GM18873 (cell line): ENCODE measurements around the gene FOXP4.

Source experiments
- ATAC-seq: cut with Tn5 transposase; IDR thresholded peaks from one replicate; pipeline ENCODE4 v1.9.1; 2021; ENCODE audit warnings: mild to moderate bottlenecking, moderate library complexity, moderate number of reproducible peaks; ENCODE audit not compliant: unreplicated experiment, low FRiP score

The FOXP4 gene

DNA sequence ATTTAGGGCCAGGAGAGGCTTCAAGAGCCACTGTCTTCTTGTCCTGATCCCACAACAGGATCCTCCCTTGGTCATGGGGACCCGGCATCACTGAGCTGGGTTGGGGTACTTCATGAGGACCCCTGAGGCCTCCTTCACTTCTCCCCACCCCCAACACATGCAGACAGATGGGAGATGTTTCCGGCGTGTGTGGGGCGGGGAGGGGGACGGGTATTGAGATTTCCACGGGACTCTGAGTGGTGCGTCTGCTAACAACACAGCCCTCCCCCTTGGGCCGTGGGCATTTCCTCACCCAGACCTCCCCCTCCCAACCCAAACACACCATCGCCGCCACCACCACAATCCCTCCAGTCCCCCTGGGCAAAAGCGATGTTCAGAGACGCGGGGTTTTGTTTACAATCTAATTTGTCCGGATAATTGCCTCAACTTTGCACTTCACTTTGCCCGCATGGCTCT lies 906 bp upstream of the FOXP4 start:
- ATAC-seq, result no peak

DNA sequence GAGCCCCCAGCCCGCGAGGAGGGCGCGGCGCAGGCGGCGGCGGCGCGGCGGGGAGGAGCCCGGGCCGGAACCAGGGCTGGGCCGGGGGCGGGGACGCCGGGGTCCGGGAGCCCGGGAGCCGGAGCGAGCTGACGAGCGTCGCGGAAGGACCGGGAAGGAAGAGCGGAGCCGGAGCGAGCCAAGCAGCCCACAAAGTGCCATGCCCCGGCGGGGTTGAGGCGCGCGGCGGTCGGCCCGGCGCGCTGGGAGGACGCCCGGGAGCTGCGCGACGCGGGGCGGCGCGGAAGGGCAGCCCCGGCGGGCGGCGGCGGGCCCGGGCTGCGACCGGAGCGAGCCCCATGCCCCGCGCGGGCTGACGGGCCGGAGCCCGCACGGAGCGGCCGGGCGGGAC lies 289 bp downstream of the FOXP4 start:
- ATAC-seq, result peak; percentile 24

DNA sequence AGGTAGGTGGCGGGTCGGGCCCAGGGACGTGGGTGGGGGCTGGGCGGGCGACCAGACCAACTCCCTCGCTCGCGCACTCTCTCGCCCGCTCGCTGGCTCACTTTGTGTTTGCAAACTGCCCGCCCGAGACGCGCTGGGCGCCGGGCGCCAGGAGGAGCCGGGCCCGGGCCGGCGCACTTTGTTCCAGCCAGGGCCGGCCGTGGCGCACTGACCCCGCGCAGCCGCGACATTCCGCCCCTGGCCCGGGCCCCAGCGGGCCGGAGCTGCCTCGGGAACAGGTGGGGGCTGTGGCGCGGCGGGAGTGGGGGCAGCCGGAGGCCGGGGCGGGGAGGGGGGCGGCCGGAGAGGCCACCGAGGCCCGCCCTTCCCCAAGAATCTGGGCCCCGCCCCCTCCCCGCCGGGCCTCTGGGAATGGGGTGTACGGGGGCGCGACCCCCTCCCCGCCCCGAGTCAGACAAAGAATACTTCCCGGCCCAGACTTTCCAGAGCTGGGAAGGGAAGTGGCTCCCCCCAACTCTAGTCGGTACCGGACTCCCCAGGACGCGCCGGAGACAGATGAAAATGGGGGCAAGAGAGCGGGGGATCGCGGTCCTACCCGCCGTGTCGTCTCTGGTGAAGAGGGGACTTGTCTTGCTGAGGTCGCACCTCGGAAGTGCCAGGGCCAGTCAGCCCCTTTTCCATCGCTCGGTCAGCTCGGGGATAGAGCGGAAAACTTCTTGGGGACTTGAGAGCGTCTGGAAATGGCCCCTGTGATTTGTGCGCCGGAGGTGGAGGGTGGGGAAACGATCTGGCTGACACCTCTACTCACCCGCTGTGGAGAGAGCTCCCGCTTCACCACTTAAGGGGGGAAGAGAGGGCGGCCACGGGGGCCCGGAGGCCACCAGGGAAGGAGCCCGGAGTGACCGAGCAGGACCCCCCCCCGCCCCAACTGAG lies 951 bp downstream of the FOXP4 start:
- peak; percentile 9 for ATAC-seq

DNA sequence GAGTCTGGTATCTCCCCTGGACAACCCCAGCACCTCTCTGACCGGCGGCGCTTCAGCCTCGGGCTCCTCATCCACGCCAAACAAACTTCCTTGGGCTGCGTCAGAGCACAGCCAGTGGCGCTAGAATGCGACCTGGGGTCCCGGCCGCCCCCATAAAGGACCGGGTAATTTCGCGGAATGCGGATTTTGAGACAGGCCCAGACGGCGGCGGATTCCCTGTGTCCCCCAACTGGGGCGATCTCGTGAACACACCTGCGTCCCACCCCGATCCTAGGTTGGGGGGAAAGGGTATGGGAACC lies 1.6 kb downstream of the FOXP4 start:
- no peak for ATAC-seq

DNA sequence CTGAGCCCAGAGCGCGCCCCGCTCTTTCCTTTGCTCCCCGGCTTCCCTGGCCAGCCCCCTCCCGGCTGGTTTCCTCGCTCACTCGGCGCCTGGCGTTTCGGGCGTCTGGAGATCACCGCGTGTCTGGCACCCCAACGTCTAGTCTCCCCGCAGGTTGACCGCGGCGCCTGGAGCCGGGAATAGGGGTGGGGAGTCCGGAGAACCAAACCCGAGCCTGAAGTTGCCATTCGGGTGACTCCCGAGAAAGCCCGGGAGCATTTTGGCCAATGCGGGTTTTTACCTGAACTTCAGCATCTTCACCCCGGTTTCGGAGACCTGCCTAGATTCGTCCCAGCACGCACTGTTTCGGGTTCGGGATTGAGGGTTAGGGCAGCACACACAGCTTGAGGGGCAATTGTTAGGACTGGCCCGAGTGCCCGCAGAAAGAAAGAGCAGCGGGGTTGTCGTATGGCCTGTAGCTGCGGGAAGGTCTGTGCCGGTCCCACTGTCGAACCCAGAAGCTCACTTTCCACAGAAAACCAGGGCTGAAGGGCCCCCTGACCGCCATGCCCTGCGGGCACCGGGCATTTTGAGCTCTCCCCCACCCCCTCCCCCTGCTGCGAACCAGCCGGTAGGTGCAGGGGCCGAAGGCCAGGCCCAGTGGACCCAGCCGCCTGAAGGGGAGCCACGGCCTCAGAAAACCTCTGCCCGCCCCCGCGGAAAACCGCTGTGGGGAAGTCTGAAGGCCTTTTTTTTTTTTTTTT lies 2.1 kb downstream of the FOXP4 start:
- no peak for ATAC-seq

DNA sequence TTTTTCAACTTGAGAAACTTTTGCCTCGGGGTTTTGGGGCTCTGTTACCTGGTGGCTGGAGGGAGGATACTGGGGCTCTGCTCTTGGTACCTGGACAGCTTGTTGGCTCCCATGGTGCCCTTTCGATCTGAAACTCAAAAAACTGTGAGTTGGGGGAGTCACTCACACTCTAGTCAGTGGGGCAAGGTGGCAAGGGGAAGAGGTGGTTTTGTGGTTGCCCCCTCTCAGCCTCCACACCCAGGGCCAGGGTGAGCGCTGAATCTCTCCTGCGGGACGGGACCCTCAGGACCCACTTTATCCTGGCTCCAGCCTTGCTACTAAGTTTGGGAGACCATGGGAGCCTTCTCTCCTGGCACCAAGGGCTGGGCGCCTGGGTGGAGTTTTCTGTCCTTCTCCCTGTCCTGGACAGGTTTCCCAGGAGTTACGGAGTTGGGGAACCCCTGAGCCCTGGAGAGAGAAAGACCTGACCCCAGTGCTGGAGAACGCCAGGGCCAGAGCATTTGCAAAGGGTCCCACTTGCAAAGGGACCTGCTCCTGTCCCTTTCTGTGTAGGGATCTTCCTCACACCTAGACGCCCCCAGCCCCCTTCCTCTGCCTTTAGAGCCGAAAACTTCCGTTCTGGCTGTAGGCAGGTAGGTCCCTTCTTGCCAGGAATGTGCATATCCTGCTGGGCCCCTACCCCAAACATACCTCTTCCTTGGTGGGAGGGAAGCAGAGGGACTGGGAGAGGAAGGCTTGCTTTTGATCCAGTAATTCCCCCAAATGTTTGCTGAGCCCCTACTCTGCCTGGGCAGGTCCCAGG lies 2.9 kb downstream of the FOXP4 start:
- ATAC-seq, result no peak

DNA sequence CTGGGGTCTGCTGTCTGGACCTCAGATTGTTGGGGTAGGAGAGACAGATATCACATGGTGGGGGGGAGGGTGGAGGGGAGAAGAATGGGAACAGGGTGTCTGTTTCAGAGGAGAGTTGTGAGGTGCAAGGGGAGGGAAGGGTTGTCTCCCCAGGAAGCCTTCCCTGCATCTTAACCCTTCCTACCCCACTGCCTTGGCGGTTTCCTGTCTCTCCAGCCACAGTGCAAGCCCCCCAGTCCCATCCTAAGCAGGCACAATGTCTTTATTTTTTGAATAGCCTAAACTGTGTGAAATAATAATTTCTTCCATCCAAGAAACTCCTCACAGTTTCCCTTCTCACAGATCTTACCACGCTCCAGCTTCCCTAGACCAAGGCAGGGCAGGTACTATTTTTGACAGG lies 3.5 kb downstream of the FOXP4 start:
- ATAC-seq, result no peak

DNA sequence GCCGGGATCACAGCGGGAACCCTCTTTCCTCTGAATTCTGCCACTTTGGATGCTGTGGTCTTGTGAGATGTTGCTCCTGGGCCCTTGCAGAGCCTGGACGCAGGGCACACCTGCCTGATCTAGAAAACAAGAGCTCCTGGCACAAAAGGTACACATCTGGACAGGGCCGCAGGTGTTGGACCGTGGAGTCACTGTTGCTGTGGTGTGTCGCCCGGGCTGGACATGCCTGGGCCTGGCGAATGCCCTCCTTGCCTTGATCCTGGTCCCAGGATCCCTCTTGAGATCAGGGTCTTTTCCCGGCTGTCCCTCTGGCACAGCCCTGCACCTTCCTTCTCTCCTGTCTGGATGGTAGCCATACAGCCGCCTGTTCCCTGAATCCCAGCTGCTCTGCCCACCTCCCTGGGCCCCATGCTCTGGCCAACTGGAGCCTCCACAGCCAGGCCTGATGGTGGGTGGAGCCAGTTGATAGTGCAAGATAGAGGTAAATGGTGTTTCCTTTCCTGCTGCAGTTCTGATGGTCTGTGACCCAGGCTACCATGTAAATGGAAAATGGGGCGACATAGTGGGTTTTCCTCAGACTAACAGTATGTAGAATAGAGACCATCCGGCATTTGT lies 5.0 kb downstream of the FOXP4 start:
- ATAC-seq, result no peak

DNA sequence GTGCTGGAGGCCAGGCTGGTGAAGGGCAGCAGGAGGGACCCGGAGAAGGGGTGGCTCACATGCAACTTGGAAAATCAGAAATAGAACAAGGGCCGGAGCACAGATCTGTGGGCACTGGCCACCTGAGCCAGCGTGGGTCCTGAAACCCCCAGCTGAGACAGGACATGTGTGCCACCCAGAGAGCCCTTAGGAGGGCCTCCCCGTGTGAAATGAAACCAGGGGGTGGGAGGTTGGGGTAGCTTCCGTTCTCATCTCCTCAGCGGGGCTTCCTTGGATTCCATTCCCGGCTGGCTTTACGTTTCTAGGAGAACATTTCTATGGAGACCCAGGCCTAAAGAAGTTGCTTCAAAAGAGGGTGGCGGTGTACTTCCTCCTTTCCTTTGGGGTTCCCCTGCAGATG lies 5.7 kb downstream of the FOXP4 start:
- ATAC-seq, result no peak

DNA sequence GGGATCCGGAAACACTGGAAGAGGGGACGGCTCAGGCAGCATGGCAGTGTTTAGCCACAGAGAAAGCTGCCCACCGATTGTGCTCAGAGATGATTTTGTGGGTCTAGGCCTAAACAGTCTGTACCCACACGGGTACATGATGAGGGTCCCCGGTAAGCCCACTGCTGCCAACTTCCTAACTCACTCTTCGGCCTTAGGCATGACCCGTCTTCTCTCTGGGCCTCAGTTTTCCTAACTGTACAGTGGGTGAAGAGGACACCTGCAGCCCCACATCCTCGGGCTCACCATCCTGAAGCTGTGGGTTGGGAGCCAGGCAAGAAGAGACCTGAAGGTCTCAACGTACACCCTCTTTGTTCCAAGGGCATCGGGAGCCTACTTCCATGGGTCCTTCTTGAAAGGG lies 6.5 kb downstream of the FOXP4 start:
- no peak for ATAC-seq

DNA sequence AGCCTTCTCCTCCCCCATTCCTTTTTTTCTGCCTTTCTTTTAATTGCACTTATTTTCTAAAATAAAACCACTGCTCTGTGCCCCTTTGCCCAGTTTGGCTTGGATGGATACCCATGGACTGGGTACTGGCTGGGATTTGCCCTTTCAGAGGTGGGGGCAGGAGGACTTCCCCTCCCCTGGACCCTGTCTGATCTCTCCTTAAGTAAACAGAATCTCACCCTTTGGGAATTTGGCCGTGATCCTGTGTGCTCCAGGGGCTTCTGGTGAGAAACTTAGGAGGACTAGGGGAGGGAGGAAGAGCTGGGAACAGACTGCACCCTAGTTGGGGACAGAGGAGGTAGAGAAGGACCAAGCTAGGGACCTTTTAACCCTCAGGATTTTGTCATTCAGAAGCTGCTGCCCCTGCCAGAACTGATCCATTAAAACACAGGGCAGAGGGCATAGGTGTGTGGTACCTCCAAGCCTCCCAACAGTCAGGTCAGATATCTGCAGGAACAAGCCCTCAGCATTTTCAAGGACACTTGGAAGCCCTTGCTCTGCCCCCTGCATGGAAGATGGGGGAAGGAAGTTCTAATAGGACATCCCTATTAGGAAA lies 7.3 kb downstream of the FOXP4 start:
- no peak for ATAC-seq

DNA sequence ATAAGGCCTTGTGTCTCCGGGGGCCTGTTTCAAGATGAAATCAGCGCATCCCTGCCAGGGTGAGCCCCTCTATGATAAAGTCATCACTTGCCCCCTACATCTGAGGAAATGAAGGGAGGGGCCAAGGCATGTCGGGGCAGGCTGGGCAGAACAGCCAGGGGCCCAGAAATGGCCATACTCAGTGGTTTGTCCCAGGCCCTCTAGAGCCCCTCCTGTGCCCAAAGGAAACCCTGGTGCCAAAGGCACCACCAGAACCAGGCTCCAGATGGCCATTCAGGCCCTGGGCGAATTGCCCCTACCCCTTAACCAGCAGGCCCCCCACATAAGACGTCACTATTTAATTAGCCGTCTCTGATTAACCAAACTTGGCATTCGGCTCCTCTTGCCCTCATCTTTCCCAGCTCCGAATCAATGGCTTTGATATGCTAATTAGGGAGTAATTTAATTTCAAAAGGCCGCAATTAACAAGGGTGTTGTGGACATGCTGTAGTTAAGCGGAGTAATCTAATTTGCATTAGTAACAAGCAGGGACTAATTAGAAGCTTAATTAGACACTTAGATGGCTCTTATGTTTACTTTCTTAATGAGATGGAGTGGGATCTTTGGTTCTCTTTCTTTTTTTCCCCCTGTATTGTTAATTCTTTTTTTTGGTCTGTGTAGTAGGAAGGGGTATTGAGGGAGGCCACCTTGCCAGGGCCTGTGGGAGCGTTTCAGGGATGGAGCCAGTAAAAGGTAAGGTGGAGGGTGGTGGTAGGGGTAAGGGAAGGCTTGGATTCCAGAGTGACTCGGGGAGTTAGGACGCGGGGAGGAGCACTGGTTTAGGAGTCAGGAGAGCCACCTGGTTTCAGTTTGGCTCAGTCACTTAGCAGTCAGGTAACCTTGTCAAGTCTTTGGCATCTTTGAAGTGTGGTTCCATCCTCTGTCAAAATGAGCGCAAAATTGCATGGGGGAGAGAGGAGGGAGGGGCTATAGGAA lies 9.4 kb downstream of the FOXP4 start:
- ATAC-seq, result no peak

DNA sequence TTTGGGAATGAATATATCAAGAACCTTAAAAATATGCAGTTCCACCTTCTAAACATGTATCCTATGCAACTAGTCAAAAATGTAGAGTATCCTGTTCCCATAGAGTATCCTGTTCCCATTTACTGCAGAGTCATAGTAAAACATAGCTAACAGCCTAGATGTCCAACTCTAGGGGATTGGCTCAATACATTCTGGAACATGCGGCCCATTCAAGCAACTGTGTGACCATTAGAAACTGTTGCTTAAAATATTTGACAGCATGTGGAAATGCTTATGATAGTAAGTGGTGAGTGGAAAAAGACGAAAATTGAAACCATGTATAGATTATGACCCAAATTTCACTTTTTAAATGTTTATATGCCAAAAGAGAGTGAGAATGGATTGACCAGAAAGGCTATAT lies 11.2 kb downstream of the FOXP4 start:
- no peak for ATAC-seq

DNA sequence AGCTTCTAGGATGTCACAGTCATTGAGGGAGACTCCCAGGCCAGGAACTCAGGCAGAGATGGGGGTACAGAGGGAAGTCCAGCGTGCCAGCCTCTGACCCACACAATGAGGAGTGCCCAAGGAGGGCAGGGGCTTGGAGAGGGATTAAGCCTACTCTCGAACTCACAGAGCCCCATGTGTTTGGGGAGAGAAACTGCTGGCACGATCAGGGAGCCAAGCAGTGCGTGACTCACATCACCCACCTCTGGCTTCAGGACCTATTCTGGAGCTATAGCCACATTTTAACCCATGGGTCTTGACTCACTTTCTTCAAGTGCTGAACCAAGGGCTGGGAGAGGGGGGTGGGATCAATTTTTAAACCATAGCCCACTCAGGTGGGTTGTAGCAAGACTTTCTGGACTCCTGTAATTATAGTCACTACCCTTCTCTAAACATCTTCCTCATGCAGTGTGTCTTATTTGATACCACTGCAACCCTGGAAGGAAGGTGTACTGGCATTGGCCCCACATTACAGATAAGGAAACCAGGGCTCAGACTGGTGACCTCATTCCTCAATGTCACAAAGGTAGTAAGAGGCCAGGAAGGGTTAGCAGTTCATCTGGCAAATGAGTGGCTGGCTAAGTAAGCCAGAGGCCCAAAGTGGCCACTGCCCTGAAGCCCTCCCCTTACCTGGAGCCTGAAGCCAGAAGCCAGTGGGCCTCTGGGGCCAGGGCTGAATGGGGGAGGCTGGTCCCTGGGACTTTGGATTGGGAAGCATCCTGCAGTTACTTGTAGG lies 12.0 kb downstream of the FOXP4 start:
- ATAC-seq, result no peak

DNA sequence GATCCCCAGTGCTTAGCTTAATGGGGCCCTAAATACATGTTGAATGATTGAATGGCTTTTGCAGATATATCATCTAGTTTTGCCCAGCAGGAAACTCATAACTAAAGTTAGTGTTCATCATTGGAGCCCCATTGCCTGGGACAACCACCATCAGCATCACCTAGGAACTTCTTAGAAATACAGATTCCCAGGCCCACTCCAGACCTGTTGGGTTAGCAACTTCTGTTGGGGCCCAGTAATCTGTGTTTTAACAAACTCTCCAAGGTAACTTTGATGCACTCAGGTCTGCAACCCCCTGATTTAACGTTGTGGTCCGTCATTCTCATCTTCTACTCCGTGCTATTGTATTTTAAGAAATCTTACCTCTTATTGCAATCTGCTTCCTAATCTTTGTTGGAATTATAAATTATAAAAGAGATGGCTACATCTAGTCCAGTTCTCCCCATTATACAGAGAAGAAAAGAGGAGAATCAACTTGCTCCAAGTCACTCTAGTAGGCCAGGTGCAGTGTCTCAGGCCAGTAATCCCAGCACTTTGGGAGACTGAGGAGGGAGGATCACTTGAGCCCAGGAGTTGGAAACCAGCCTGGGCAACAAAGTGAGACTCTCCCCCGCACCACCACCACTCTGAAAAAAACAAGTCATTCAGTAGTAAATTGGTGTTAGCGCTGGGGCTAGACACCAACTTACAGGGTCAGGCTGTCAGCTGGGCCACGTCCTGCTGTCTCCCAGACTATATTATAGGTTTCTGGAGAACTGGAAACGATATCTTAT lies 13.7 kb downstream of the FOXP4 start:
- ATAC-seq, result no peak

DNA sequence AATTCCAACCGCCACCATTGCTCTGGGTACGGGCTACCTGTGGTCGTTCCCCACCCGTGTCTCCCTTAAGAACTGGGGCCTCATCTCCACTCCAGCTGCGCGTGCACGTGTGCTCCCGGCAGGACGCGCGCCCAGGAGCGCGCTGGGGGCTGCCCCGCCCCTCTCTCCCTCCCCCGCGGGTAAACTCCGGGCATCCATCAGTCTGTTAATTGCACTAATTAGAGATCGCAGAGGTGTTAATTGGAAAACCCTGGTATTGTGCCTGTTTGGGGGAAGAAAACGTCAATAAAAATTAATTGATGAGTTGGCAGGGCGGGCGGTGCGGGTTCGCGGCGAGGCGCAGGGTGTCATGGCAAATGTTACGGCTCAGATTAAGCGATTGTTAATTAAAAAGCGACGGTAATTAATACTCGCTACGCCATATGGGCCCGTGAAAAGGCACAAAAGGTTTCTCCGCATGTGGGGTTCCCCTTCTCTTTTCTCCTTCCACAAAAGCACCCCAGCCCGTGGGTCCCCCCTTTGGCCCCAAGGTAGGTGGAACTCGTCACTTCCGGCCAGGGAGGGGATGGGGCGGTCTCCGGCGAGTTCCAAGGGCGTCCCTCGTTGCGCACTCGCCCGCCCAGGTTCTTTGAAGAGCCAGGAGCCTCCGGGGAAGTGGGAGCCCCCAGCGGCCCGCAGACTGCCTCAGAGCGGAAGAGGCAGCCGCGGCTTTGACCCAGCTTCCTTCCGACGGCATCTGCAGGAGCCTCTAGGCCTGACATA lies 14.4 kb downstream of the FOXP4 start:
- ATAC-seq, result no peak

DNA sequence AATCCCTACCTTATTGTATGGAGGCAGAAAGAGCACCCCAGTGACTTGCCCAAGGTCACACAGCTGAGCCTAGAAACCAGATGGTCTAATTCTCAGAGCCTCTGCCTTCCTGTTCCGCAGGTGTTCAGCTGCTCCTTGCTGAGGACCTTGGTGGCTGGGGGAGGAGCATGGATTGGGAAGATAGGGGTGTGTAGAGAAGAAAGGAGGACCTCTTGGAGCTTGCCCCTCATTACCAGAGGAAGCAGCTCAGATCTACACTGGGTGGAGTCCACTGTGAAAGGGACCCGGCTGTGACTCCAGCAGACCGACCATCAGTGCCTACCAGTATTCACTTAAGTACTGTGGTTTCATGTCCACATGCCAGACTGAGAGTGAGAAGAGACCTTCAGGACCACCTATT lies 15.2 kb downstream of the FOXP4 start:
- ATAC-seq, result no peak
